HG02885 (cell line): ENCODE results near the gene MALRD1.

ENCODE experiments used
- ATAC-seq: cut with Tn5 transposase; IDR thresholded peaks from one replicate; pipeline ENCODE4 v1.9.1; 2021; ENCODE audit warnings: mild to moderate bottlenecking; ENCODE audit not compliant: unreplicated experiment, poor library complexity

MALRD1 gene

GRCh38 chr10:19556666-19557065 is 508.1 kb downstream of the MALRD1 start:
- ATAC-seq, result no peak

GRCh38 chr10:19561181-19561580 is 512.6 kb downstream of the MALRD1 start:
- no peak for ATAC-seq

- no peak for ATAC-seq
Observed at GRCh38 chr10:19563388-19564141, 515.0 kb downstream of the MALRD1 start.

GRCh38 chr10:19570120-19570519 is 521.5 kb downstream of the MALRD1 start:
- ATAC-seq, result no peak

- ATAC-seq, result no peak
Observed at GRCh38 chr10:19570991-19571390, 522.4 kb downstream of the MALRD1 start.

GRCh38 chr10:19572056-19572455 is 523.5 kb downstream of the MALRD1 start:
- ATAC-seq, result no peak

GRCh38 chr10:19576576-19576975 is 528.0 kb downstream of the MALRD1 start:
- ATAC-seq, result no peak

- ATAC-seq, result no peak
Observed at GRCh38 chr10:19577381-19577780, 528.8 kb downstream of the MALRD1 start.

- no peak for ATAC-seq
Observed at GRCh38 chr10:19577807-19578206, 529.2 kb downstream of the MALRD1 start.

GRCh38 chr10:19578571-19578970 is 530.0 kb downstream of the MALRD1 start:
- ATAC-seq, result no peak

- no peak for ATAC-seq
Observed at GRCh38 chr10:19579761-19580545, 531.4 kb downstream of the MALRD1 start.

GRCh38 chr10:19580691-19581090 is 532.1 kb downstream of the MALRD1 start:
- no peak for ATAC-seq

GRCh38 chr10:19588608-19589007 is 540.0 kb downstream of the MALRD1 start:
- ATAC-seq, result no peak

GRCh38 chr10:19592276-19592675 is 543.7 kb downstream of the MALRD1 start:
- ATAC-seq, result no peak

GRCh38 chr10:19595212-19595845 is 546.7 kb downstream of the MALRD1 start:
- no peak for ATAC-seq

GRCh38 chr10:19605806-19606205 is 557.2 kb downstream of the MALRD1 start:
- ATAC-seq, result no peak

GRCh38 chr10:19606968-19607367 is 558.4 kb downstream of the MALRD1 start:
- ATAC-seq, result no peak

- ATAC-seq, result no peak
Observed at GRCh38 chr10:19611775-19612174, 563.2 kb downstream of the MALRD1 start.

GRCh38 chr10:19616966-19617365 is 568.4 kb downstream of the MALRD1 start:
- ATAC-seq, result no peak

- no peak for ATAC-seq
Observed at GRCh38 chr10:19620811-19621210, 572.2 kb downstream of the MALRD1 start.

GRCh38 chr10:19623321-19623720 is 574.7 kb downstream of the MALRD1 start:
- ATAC-seq, result no peak
